NB4 (cell line): ENCODE measurements around the gene ENAH.

Experiments used
- DNase-seq: peaks from one replicate; pipeline ENCODE4 v3.0.0; 2010; ENCODE audit warnings: low read depth
- H3K4me3 ChIP-seq: one replicate; pipeline ENCODE4 v1.5.1; 2011; ENCODE audit warnings: mild to moderate bottlenecking, low read depth, low read length, moderate library complexity
- MYC ChIP-seq: IDR thresholded peaks from 2 replicates; pipeline ENCODE4 v1.6.1; 2011; ENCODE audit warnings: low read depth, low read length
- POLR2A ChIP-seq: IDR thresholded peaks from 2 replicates; pipeline ENCODE4 v1.6.1; 2011; ENCODE audit warnings: mild to moderate bottlenecking; ENCODE audit not compliant: insufficient read length; ENCODE audit errors: extremely low read depth
- TF ChIP-seq, protein P1 (sequence below): IDR thresholded peaks from one replicate; pipeline ENCODE4 v1.5.1; 2012; ENCODE audit warnings: low read depth, low read length
- TF ChIP-seq, protein P2 (sequence below): IDR thresholded peaks from 2 replicates; pipeline ENCODE4 v1.6.1; 2011; ENCODE audit warnings: low read depth, low read length

Gene ENAH

DNA sequence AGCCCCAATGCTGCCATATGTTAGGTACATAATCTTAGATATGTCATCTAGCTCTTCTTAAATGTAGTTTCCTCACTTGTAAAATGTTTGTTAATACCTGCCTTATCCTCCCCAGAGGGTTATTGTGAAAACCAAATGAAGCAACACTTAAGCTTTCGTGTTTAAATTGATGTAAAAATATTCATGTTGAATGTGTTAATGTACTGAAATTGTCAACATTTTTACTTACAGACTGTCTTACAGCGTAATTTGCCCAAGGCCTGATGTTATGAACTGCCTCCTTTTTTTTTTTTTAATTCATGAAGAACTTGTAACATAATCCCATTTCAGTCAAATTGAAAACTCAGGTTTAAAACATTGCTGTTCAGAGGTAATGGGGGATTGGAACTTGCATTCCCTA is 25.6 kb upstream of the ENAH start:
- TF ChIP-seq, protein P1, sequence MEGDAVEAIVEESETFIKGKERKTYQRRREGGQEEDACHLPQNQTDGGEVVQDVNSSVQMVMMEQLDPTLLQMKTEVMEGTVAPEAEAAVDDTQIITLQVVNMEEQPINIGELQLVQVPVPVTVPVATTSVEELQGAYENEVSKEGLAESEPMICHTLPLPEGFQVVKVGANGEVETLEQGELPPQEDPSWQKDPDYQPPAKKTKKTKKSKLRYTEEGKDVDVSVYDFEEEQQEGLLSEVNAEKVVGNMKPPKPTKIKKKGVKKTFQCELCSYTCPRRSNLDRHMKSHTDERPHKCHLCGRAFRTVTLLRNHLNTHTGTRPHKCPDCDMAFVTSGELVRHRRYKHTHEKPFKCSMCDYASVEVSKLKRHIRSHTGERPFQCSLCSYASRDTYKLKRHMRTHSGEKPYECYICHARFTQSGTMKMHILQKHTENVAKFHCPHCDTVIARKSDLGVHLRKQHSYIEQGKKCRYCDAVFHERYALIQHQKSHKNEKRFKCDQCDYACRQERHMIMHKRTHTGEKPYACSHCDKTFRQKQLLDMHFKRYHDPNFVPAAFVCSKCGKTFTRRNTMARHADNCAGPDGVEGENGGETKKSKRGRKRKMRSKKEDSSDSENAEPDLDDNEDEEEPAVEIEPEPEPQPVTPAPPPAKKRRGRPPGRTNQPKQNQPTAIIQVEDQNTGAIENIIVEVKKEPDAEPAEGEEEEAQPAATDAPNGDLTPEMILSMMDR = no peak
- TF ChIP-seq, protein P2, sequence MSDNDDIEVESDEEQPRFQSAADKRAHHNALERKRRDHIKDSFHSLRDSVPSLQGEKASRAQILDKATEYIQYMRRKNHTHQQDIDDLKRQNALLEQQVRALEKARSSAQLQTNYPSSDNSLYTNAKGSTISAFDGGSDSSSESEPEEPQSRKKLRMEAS = no peak
- TF ChIP-seq MYC (no peak), POLR2A (no peak)
- peak; percentile 30 for DNase-seq
- no peak overlapping the region for H3K4me3 ChIP-seq

DNA sequence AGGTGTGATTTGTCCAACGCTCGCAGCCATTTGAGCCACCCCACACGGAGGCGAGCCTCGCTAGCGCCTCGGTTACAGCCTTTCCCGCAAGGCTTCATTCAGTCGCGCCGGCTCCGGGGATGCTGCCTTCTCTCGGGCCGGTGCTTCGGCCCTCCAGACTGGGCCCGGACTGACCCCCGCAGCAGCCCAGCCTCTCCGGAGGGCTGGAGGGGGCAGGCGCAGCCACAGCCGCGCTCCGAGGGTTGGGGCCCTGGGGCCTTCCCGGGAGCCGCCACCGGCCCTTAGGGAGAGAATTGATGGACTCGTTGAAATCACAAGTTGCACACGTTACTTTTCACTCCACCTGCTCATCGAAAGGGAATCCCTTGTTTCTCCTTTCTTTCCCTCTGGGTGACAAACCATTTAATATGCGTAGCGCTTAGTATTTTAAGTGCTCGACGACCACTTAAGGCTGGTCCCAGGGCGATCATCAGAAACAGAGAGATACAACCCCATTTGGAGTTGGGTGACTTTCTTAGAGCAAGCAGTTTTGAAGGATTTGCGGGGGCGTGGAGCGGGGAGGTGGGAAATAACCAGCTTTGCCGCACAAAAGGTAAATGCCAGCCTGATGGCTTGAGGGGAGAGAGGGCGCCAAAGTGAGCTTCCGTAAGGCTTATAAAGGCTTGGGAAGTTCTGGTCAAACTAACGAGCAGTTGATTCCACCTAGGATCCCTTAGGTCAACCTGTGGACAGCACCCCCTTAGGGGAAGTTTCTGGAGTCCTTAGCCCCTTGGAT is 24.6 kb upstream of the ENAH start:
- H3K4me3 ChIP-seq = no peak overlapping the region
- TF ChIP-seq, protein P1 = no peak
- TF ChIP-seq MYC (no peak), POLR2A (no peak)
- TF ChIP-seq, protein P2 = no peak
- no peak for DNase-seq

DNA sequence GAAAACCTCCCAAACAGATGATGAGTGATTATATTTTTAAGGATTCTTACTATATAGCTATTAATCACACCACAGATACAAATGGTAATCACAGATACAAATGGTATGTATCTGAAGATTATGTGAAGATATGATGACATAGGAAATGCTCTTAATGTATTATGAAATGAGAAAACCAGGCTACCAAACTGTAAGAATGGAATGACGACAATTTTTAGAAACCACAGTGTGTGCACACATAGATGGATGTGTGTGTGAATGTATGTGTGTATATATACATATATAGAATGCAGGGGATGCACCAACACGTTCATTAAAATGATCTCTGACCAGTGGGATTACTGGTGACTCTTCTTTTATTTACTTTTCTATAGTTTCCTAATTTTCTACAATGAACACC is 21.5 kb upstream of the ENAH start:
- no peak for DNase-seq
- no peak overlapping the region for H3K4me3 ChIP-seq
- TF ChIP-seq POLR2A (no peak), MYC (no peak)
- TF ChIP-seq, protein P1 = no peak
- TF ChIP-seq, protein P2 = no peak

DNA sequence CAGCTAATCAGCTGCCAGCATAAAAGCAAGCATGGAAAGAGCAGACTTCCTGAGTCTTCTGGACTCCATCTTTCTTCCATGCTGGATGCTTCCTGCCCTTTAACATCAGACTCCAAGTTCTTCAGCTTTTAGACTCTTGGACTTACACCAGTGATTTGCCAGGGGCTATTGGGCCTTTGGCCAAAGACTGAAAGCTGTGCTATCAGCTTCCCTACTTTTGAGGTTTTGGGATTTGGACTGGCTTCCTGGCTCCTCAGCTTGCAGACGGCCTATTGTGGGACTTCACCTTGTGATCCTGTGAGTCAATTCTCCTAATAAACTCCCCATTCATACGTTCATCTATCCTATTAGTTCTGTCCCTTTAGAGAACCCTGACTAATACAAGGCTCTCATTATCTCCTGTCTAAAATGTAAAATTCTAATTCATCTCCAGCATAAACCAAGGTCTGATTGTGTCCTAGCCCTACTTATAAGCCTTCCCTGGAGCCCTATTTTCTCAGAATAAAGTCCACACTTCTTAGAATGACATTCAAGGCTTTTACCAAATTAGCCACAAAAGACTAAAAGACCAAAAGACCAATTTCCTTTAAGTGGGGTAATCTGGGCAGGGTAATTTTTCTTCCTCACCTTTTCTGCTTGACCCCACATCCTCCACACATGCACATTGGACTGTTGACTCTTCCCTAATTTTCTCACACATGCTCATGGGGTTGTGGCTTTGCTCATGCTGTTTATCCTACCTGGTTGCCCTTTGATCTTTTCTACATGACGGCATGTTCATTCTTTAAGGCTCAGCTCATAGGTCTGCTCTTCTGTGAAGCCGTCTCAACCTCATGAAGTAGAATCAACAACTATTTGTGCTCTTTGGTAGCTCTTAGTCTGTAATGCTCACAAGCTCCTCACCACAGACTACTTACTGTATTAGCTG is 18.1 kb upstream of the ENAH start:
- DNase-seq = no peak
- TF ChIP-seq, protein P2 = no peak
- TF ChIP-seq MYC (no peak), POLR2A (no peak)
- TF ChIP-seq, protein P1 = no peak
- no peak overlapping the region for H3K4me3 ChIP-seq

DNA sequence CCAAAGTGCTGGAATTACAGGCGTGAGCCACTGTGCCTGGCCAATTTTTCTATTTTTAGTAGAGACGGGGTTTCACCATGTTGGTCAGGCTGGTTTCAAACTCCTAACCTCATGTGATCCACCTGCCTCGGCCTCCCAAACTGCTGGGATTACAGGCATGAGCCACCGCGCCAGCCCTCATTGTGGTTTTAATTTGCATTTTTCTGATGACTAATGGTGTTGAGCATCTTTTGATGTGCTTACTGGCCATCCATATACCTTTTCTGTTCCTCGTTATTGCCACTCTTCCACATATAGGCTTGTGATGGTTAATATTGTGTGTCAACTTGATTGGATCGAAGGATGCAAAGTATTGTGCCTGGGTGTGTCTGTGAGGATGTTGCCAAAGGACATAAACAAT is 17.4 kb upstream of the ENAH start:
- TF ChIP-seq, protein P2 = no peak
- TF ChIP-seq MYC (no peak), POLR2A (no peak)
- TF ChIP-seq, protein P1 = no peak
- no peak for DNase-seq
- no peak overlapping the region for H3K4me3 ChIP-seq
